ENCODE results near the gene CACNA1D.

- TF ChIP-seq POLR2A (IDR thresholded peaks at IDR 0.05; ENCODE audit: low read depth, low read length) (no peak), POLR2AphosphoS5 (IDR thresholded peaks at IDR 0.05; ENCODE audit: low read depth, low read length) (no peak), TAF1 (IDR thresholded peaks at IDR 0.05; ENCODE audit: borderline replicate concordance, low read depth, low read length) (no peak)
These were observed 51.0 kb downstream of the CACNA1D start for GRCh38 chr3:53545310-53545995.

All from GM12892 (cell line).